ENCODE measurements around the gene IFNAR1. TPM values are rescaled to one million over a fixed set of nuclear protein-coding genes. Genes with fewer than 3 reads are reported as not detected.

IFNAR1 gene
- total RNA-seq, 1 experiment from 2014 or later, result 14.2 TPM

- Histone ChIP-seq H3K23ac (ENCODE audit: insufficient read length, low read depth, low read length) (no peak overlapping the region), H3K56ac (ENCODE audit: insufficient read length, low read depth, low read length) (no peak overlapping the region), H2BK20ac (ENCODE audit: low read depth, low read length, poor library complexity, severe bottlenecking) (no peak overlapping the region), H3K4me2 (ENCODE audit: insufficient read depth, insufficient read length, low read length) (no peak overlapping the region), H3K4ac (ENCODE audit: low read depth, low read length) (no peak overlapping the region), H2BK15ac (ENCODE audit: low read depth, low read length) (no peak overlapping the region), H3K9me3 (ENCODE audit: control insufficient read depth, low read depth, low read length) (no peaks in the 10 kb centered on the region), H3K79me1 (ENCODE audit: insufficient read depth, low read depth, low read length, poor library complexity, severe bottlenecking) (no peaks in the 10 kb centered on the region), H4K8ac (replicated peaks; ENCODE audit: insufficient read length, low read depth, low read length) (no peak overlapping the region), H4K20me1 (ENCODE audit: control insufficient read depth, insufficient read depth, insufficient read length) (no peaks in the 10 kb centered on the region), H3K79me2 (ENCODE audit: insufficient read depth, low read length) (no peaks in the 10 kb centered on the region), H2AFZ (ENCODE audit: low read length) (no peak overlapping the region), H2BK5ac (ENCODE audit: insufficient read length, low read length) (no peak overlapping the region), H4K91ac (ENCODE audit: insufficient read length, low read depth, low read length) (no peak overlapping the region), H3K9ac (ENCODE audit: extremely low read depth, insufficient read length, low read length) (no peak overlapping the region), H3K18ac (ENCODE audit: insufficient read length, low read depth, low read length) (no peak overlapping the region), H3K4me1 (ENCODE audit: insufficient read depth, low read length) (no peaks in the 10 kb centered on the region), H3K14ac (ENCODE audit: insufficient read depth, low read length) (no peak overlapping the region), H2BK120ac (ENCODE audit: low read depth, low read length, poor library complexity, severe bottlenecking) (no peak overlapping the region), H3K27ac (ENCODE audit: insufficient read length, low read depth, low read length) (no peak overlapping the region), H2BK12ac (ENCODE audit: insufficient read length, low read depth, low read length) (no peak overlapping the region), H2AK5ac (ENCODE audit: insufficient read length, low read length) (no peak overlapping the region), H3T11ph (ENCODE audit: low read length) (no peak overlapping the region), H3K23me2 (ENCODE audit: insufficient read length, low read depth, low read length, poor library complexity, severe bottlenecking) (no peaks in the 10 kb centered on the region), H4K5ac (ENCODE audit: insufficient read length, low read depth, low read length) (no peak overlapping the region), H3K27me3 (ENCODE audit: insufficient read depth, low read length) (no peaks in the 10 kb centered on the region)
- H3K9me3 Mint-ChIP-seq, result no peaks in the 10 kb centered on the region; a peak in 1 of 5 replicates
- DNase-seq, result no peak
- no peak for TF ChIP-seq CTCF (conservative IDR thresholded peaks at IDR 0.05)
- no CpG with 5 or more reads among the region's 8 CpGs for WGBS (ENCODE audit: extremely low coverage, insufficient read length, low lambda C conversion rate)
- H3K4me3 Mint-ChIP-seq, result no peak overlapping the region
- peaks cover 2% of the 10 kb centered on the region for H3K27me3 Mint-ChIP-seq (ENCODE audit: low read depth)
- H3K36me3 Mint-ChIP-seq (ENCODE audit: insufficient read depth in 1 of 3, low read depth in 3 of 3), result no peaks in the 10 kb centered on the region
- H3K4me1 Mint-ChIP-seq, result peaks cover 4 to 10% of the 10 kb centered on the region in 2 experiments
- no peak overlapping the region for H3K27ac Mint-ChIP-seq
Observed at GRCh38 chr21:33394260-33394659, 69.5 kb downstream of the IFNAR1 start.
